GM12874 (cell line): ENCODE data around the gene GNAT1.

Source experiments
- CTCF ChIP-seq: IDR thresholded peaks from 2 replicates; pipeline ENCODE4 v1.5.1; 2011; ENCODE audit warnings: low read depth, mild to moderate bottlenecking, control low read depth, low read length, moderate library complexity; ENCODE audit not compliant: insufficient read depth

GNAT1 gene

GRCh38 chr3:50201573-50202315, 10.3 kb downstream of the GNAT1 start:
- no peak for TF ChIP-seq CTCF

- no peak for TF ChIP-seq CTCF
These were observed 11.1 kb downstream of the GNAT1 start for GRCh38 chr3:50202353-50203112.

- no peak for TF ChIP-seq CTCF
These were observed 11.9 kb downstream of the GNAT1 start for GRCh38 chr3:50203113-50203808.

- no peak for TF ChIP-seq CTCF
These were observed 12.7 kb downstream of the GNAT1 start for GRCh38 chr3:50203809-50204803.

- TF ChIP-seq CTCF, result no peak
These were observed 13.5 kb downstream of the GNAT1 start, which contains the start of gene SLC38A3 for GRCh38 chr3:50204804-50205412. SLC38A3 (plus strand) TSS chr3:50205271; CDS start chr3:50214200, 8,929 bp downstream.

GRCh38 chr3:50205413-50206276, 14.2 kb downstream of the GNAT1 start:
- no peak for TF ChIP-seq CTCF
